ENCODE measurements around the gene PSME4. TPM values are rescaled to one million over a fixed set of nuclear protein-coding genes. Genes with fewer than 3 reads are reported as not detected.

PSME4 gene
- total and polyA plus RNA-seq, 10 of the 15 experiments (the other 5 are each of a cell fraction or from before 2014, with no cell fraction given), result 11.1 to 56.2 (median 32.1) TPM

DNA sequence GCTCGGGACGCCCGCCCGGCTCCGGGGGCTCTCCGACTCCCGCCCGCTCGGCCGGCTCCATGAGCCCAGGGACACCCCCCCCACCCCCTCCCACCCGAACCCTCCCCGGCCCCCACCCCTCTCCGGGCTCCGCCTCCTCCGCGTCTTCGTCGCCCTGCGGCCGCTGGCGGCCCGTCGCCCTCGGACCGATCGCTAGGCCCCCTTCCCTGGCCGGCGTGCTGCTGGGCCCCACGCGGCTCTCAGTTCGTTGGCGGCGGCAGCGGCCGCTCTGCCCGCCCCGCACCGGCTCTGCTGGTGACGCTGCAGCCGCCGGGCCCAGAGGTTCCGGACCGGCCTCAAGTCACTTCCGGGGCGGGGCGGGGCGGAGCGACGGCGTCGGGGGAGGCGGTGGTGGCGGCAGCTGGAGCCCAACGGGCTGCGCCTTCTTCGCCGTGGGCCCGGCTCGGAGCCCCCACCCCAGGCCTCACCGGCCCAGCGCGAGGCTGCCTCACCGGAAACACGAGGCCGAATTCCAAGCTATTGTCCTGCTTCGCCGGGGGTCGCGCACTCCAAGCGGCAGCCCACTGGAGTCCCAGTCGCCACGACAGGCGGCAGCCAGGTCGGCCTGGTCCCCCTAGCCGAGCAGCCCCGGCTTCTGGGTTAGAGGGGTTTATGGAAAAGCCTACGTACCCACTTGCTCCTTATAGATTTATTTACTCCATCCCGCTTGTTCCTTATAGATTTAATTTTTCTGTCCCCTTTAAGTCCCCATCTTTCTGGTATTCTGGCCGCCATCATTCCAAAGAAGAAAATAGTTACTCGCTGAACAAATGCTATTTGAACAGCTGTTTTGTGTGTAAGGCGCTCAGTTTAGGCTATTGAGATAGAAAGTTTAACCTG, at the start of gene PSME4 (continued):
- TF ChIP-seq, protein P1, sequence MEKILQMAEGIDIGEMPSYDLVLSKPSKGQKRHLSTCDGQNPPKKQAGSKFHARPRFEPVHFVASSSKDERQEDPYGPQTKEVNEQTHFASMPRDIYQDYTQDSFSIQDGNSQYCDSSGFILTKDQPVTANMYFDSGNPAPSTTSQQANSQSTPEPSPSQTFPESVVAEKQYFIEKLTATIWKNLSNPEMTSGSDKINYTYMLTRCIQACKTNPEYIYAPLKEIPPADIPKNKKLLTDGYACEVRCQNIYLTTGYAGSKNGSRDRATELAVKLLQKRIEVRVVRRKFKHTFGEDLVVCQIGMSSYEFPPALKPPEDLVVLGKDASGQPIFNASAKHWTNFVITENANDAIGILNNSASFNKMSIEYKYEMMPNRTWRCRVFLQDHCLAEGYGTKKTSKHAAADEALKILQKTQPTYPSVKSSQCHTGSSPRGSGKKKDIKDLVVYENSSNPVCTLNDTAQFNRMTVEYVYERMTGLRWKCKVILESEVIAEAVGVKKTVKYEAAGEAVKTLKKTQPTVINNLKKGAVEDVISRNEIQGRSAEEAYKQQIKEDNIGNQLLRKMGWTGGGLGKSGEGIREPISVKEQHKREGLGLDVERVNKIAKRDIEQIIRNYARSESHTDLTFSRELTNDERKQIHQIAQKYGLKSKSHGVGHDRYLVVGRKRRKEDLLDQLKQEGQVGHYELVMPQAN (conservative IDR thresholded peaks at IDR 0.05), result peak; percentile 87
- no peak for TF ChIP-seq RUNX3 (IDR thresholded peaks at IDR 0.05; ENCODE audit: low read length)
- TF ChIP-seq SMAD1 (IDR thresholded peaks at IDR 0.05; ENCODE audit: low read depth, partially characterized antibody), result no peak
- TF ChIP-seq, protein P2, sequence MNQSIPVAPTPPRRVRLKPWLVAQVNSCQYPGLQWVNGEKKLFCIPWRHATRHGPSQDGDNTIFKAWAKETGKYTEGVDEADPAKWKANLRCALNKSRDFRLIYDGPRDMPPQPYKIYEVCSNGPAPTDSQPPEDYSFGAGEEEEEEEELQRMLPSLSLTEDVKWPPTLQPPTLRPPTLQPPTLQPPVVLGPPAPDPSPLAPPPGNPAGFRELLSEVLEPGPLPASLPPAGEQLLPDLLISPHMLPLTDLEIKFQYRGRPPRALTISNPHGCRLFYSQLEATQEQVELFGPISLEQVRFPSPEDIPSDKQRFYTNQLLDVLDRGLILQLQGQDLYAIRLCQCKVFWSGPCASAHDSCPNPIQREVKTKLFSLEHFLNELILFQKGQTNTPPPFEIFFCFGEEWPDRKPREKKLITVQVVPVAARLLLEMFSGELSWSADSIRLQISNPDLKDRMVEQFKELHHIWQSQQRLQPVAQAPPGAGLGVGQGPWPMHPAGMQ (IDR thresholded peaks at IDR 0.05; ENCODE audit: borderline replicate concordance), result no peak
- 0 out of 2 replicates have a peak, but pooled peaks have one; percentile 19 for TF ChIP-seq PML (IDR thresholded peaks at IDR 0.05; ENCODE audit: low read length)
- TF ChIP-seq SRF (IDR thresholded peaks at IDR 0.05; ENCODE audit: low read depth in 2 of 2, low read length in 2 of 2), result 0 out of 4 replicates have a peak, but pooled peaks of 1 of the 2 experiments have one; percentile 12
- TF ChIP-seq SP1 (IDR thresholded peaks at IDR 0.05; ENCODE audit: low read depth, low read length), result no peak
- 0 out of 4 replicates have a peak, but pooled peaks of 1 of the 2 experiments have one; percentile 25 for TF ChIP-seq IKZF2 (IDR thresholded peaks at IDR 0.05)
- TF ChIP-seq SMAD5 (IDR thresholded peaks at IDR 0.05; ENCODE audit: low read depth), result no peak
- TF ChIP-seq SMARCA5 (IDR thresholded peaks at IDR 0.05), result no peak
- no peak for TF ChIP-seq RAD21 (IDR thresholded peaks at IDR 0.05; ENCODE audit: insufficient read depth, low read depth, low read length)
- TF ChIP-seq CREM (IDR thresholded peaks at IDR 0.05; ENCODE audit: low read depth), result peak; percentile 69
- TF ChIP-seq SIX5 (IDR thresholded peaks at IDR 0.05; ENCODE audit: low read depth, low read length, severe bottlenecking), result no peak
- TF ChIP-seq ZBTB11 (CRISPR knock-in tag; IDR thresholded peaks at IDR 0.05), result no peak
- no peak for TF ChIP-seq ESRRA (IDR thresholded peaks at IDR 0.05; ENCODE audit: low read length)
- TF ChIP-seq DPF2 (IDR thresholded peaks at IDR 0.05), result no peak; the same call in 1 of the 2 replicates
- TF ChIP-seq, protein P3, sequence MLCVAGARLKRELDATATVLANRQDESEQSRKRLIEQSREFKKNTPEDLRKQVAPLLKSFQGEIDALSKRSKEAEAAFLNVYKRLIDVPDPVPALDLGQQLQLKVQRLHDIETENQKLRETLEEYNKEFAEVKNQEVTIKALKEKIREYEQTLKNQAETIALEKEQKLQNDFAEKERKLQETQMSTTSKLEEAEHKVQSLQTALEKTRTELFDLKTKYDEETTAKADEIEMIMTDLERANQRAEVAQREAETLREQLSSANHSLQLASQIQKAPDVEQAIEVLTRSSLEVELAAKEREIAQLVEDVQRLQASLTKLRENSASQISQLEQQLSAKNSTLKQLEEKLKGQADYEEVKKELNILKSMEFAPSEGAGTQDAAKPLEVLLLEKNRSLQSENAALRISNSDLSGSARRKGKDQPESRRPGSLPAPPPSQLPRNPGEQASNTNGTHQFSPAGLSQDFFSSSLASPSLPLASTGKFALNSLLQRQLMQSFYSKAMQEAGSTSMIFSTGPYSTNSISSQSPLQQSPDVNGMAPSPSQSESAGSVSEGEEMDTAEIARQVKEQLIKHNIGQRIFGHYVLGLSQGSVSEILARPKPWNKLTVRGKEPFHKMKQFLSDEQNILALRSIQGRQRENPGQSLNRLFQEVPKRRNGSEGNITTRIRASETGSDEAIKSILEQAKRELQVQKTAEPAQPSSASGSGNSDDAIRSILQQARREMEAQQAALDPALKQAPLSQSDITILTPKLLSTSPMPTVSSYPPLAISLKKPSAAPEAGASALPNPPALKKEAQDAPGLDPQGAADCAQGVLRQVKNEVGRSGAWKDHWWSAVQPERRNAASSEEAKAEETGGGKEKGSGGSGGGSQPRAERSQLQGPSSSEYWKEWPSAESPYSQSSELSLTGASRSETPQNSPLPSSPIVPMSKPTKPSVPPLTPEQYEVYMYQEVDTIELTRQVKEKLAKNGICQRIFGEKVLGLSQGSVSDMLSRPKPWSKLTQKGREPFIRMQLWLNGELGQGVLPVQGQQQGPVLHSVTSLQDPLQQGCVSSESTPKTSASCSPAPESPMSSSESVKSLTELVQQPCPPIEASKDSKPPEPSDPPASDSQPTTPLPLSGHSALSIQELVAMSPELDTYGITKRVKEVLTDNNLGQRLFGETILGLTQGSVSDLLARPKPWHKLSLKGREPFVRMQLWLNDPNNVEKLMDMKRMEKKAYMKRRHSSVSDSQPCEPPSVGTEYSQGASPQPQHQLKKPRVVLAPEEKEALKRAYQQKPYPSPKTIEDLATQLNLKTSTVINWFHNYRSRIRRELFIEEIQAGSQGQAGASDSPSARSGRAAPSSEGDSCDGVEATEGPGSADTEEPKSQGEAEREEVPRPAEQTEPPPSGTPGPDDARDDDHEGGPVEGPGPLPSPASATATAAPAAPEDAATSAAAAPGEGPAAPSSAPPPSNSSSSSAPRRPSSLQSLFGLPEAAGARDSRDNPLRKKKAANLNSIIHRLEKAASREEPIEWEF (IDR thresholded peaks at IDR 0.05; ENCODE audit: insufficient replicate concordance, low read depth, low read length), result no peak
- TF ChIP-seq CHD1 (IDR thresholded peaks at IDR 0.05; ENCODE audit: low read depth, low read length), result no peak

Data from GM12878 (cell line).